Brain pericyte (primary cell): ENCODE results near the gene ARL3.
"Not testable (repeated sequence)": the region's sequence is repeated elsewhere in the genome, so short reads cannot be mapped to it uniquely, and the experiment has no call there.

Source experiments
- DNase-seq: peaks from one replicate; pipeline ENCODE4 v3.0.0-alpha.2; 2012; ENCODE audit warnings: low read depth, low spot score

Gene ARL3

GRCh38 chr10:102673819-102674511, 40.2 kb downstream of the ARL3 start:
- DNase-seq, result no peak

GRCh38 chr10:102673236-102673818, 40.9 kb downstream of the ARL3 start:
- DNase-seq, result no peak

- DNase-seq, result no peak
These were observed 43.2 kb downstream of the ARL3 start for GRCh38 chr10:102670871-102671434.

GRCh38 chr10:102670065-102670670, 44.0 kb downstream of the ARL3 start:
- no peak for DNase-seq

- no peak for DNase-seq
These were observed 44.8 kb downstream of the ARL3 start for GRCh38 chr10:102669206-102670064.

GRCh38 chr10:102668326-102669107, 45.7 kb downstream of the ARL3 start:
- DNase-seq, result no peak

GRCh38 chr10:102667411-102667810, 46.8 kb downstream of the ARL3 start:
- not testable (repeated sequence) for DNase-seq

GRCh38 chr10:102665904-102666509, 48.2 kb downstream of the ARL3 start:
- DNase-seq, result no peak

GRCh38 chr10:102661658-102662028, 52.6 kb downstream of the ARL3 start:
- no peak for DNase-seq

- DNase-seq, result no peak
These were observed 53.1 kb downstream of the ARL3 start for GRCh38 chr10:102660888-102661657.

GRCh38 chr10:102658802-102659201, 55.4 kb downstream of the ARL3 start:
- no peak for DNase-seq

GRCh38 chr10:102657984-102658724, 56.0 kb downstream of the ARL3 start:
- no peak for DNase-seq

- no peak for DNase-seq
These were observed 56.7 kb downstream of the ARL3 start for GRCh38 chr10:102657451-102657850.

- no peak for DNase-seq
These were observed 57.3 kb downstream of the ARL3 start for GRCh38 chr10:102656791-102657371.

- DNase-seq, result no peak
These were observed 58.2 kb downstream of the ARL3 start for GRCh38 chr10:102656026-102656425.

- DNase-seq, result no peak
These were observed 59.2 kb downstream of the ARL3 start for GRCh38 chr10:102654969-102655368.

- DNase-seq, result no peak
These were observed 59.6 kb downstream of the ARL3 start for GRCh38 chr10:102654566-102654965.

- no peak for DNase-seq
These were observed 61.1 kb downstream of the ARL3 start for GRCh38 chr10:102653060-102653459.
